GM12878 (cell line): ENCODE results near the gene SSH3. TPM values are rescaled to one million over a fixed set of nuclear protein-coding genes. Genes with fewer than 3 reads are reported as not detected.

Source experiments
- BCLAF1 ChIP-seq: fragments of 450-650 bp; IDR thresholded peaks from 2 replicates; pipeline ENCODE4 v1.6.1; 2017; ENCODE audit warnings: antibody characterized with exemption, mild to moderate bottlenecking, moderate library complexity
- DPF2 ChIP-seq: fragments of 450-650 bp; IDR thresholded peaks from 2 replicates; pipeline ENCODE4 v1.6.1; 2017; ENCODE audit warnings: mild to moderate bottlenecking
- EED ChIP-seq: sonication (generic); IDR thresholded peaks from 2 replicates; pipeline ENCODE4 v1.6.1; 2016; ENCODE audit warnings: antibody characterized with exemption, low read depth
- GATAD2B ChIP-seq: fragments of 450-650 bp; conservative IDR thresholded peaks from 2 replicates; pipeline ENCODE4 v1.6.1; 2017; ENCODE audit warnings: low read depth, mild to moderate bottlenecking, moderate library complexity
- NR2C1 ChIP-seq: fragments of 450-650 bp; IDR thresholded peaks from 2 replicates; pipeline ENCODE4 v1.6.1; 2017; ENCODE audit warnings: antibody characterized with exemption, mild to moderate bottlenecking, moderate library complexity
- RUNX3 ChIP-seq: IDR thresholded peaks from 2 replicates; pipeline ENCODE4 v1.6.1; 2012; ENCODE audit warnings: low read length, inconsistent platforms
- STAT1 ChIP-seq: fragments of 450-650 bp; conservative IDR thresholded peaks from 2 replicates; pipeline ENCODE4 v1.6.1; 2014; ENCODE audit warnings: antibody characterized with exemption, mild to moderate bottlenecking
- TAF1 ChIP-seq: IDR thresholded peaks from 2 replicates; pipeline ENCODE4 v1.6.1; 2011; ENCODE audit warnings: mild to moderate bottlenecking, low read depth, low read length, borderline replicate concordance
- USF1 ChIP-seq: IDR thresholded peaks from 2 replicates; pipeline ENCODE4 v1.6.1; 2011; ENCODE audit warnings: borderline replicate concordance, low read depth, mild to moderate bottlenecking, moderate library complexity, mixed read lengths, low read length; ENCODE audit not compliant: insufficient read depth; ENCODE audit errors: extremely low read length
- ZBED1 ChIP-seq: IDR thresholded peaks from 2 replicates; pipeline ENCODE4 v1.6.1; 2016; ENCODE audit warnings: borderline replicate concordance
- ZNF274 ChIP-seq: IDR thresholded peaks from one replicate; pipeline ENCODE4 v1.8.0; 2011; ENCODE audit not compliant: insufficient read length, insufficient read depth
- polyA plus RNA-seq, 11 experiments: library from polyadenylated mRNA; depleted of rRNA in 4 of 11; unstranded in 6 of 11; stranded (reverse) in 5 of 11; fragments of >200 nt; fragmentation: Nextera tagmentation in 4 of 11; fragmentation: Illumina TruSeq in 1 of 11; extraction: Ambion mirVana in 4 of 11; extraction: Trizol in 1 of 11; gene quantifications; 1 replicate in 1 of 11; 2 replicates in 10 of 11; pipeline versions ENCODE4 v1.2.1 to v1.2.3, GENCODE V29; 2011 to 2016; ENCODE audit warnings: inconsistent platforms in 2 of 11, missing spikeins in 2 of 11, low read depth in 1 of 11
- total RNA-seq, 4 experiments: library from RNA; depleted of rRNA in 3 of 4; stranded (reverse); fragments of >200 nt in 3 of 4; fragmentation: Illumina TruSeq in 1 of 4; extraction: Trizol in 1 of 4; gene quantifications; 2 replicates each; pipeline versions ENCODE4 v1.2.1 to v1.2.3, GENCODE V29; 2013 to 2021

Gene SSH3
- total and polyA plus RNA-seq, 10 of the 15 experiments (the other 5 are each of a cell fraction or from before 2014, with no cell fraction given): 0.05 to 0.83 (median 0.28) TPM; not detected in 3

GRCh38 chr11:67355794-67356386 lies 52.6 kb downstream of the SSH3 start (continued):
- no peak for TF ChIP-seq BCLAF1
- TF ChIP-seq STAT1: no peak
- no peak for TF ChIP-seq ZNF274
- no peak for TF ChIP-seq ZBED1
- TF ChIP-seq TAF1: no peak
- no peak for TF ChIP-seq DPF2
- no peak for TF ChIP-seq EED
- TF ChIP-seq USF1: no peak
- TF ChIP-seq GATAD2B: no peak
- TF ChIP-seq NR2C1: no peak
- no peak for TF ChIP-seq RUNX3
